ENCODE measurements around the gene LMO7.

DNA sequence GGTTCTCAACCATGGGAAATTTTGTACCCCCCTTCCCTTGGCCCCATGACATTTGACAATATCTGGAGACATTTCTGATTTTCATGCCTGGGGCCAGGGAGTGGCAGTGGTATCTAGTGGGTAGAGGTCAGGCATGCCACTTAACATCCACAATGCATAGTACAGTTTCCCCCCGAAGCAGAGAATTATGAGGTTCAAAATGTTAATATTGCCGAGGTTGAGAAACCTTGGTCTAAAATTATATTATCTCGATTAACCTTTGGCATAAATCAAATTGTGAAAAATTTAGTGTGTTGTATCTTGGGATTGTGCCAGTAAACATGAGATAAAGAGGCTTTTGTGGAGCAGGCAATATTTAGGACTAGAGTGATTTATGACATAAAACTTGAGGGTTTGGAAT, 147.9 kb downstream of the LMO7 start:
- TF ChIP-seq, protein P1, sequence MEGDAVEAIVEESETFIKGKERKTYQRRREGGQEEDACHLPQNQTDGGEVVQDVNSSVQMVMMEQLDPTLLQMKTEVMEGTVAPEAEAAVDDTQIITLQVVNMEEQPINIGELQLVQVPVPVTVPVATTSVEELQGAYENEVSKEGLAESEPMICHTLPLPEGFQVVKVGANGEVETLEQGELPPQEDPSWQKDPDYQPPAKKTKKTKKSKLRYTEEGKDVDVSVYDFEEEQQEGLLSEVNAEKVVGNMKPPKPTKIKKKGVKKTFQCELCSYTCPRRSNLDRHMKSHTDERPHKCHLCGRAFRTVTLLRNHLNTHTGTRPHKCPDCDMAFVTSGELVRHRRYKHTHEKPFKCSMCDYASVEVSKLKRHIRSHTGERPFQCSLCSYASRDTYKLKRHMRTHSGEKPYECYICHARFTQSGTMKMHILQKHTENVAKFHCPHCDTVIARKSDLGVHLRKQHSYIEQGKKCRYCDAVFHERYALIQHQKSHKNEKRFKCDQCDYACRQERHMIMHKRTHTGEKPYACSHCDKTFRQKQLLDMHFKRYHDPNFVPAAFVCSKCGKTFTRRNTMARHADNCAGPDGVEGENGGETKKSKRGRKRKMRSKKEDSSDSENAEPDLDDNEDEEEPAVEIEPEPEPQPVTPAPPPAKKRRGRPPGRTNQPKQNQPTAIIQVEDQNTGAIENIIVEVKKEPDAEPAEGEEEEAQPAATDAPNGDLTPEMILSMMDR (IDR thresholded peaks at IDR 0.05), result no peak
- TF ChIP-seq POLR2A (IDR thresholded peaks at IDR 0.05), result no peak
